Measurements from ENCODE around the gene KCNAB3.

DNA sequence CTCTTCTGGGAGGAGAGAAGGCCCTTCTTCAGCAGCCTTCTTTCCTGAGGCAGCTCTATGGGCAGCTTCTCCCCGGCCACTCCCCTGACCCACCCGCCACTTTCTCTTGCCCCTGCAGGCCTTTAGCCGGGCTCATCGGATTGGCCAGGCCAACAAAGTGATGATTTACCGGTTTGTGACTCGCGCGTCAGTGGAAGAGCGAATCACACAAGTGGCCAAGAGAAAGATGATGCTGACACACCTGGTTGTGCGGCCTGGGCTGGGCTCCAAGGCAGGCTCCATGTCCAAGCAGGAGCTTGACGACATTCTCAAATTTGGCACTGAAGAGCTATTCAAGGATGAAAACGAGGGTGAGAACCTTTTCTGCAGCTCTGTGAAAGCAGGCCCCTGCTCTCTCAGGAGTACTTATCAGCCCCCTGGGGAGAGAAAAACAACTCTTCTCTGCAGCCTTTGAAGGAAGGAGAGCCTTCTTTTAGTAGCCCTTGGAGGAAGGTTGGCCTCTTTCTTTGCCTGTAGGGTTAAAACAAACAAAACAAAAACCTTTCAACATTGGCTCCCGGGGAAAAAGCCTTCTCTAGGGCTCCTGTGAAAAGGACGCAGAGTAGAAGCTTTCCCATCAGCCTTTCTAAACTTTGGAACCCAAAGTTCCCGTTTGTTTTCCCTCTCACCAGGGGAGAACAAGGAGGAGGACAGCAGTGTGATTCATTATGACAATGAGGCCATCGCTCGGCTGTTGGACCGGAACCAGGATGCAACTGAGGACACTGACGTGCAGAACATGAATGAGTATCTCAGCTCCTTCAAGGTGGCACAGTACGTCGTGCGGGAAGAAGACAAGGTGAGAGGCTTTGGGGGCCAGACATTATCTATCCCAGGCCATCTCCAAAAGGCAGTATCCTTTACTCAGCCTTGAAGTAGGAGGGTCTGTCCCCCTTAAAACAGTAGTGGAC lies 26.2 kb downstream of the KCNAB3 start:
- TF ChIP-seq, protein P1, sequence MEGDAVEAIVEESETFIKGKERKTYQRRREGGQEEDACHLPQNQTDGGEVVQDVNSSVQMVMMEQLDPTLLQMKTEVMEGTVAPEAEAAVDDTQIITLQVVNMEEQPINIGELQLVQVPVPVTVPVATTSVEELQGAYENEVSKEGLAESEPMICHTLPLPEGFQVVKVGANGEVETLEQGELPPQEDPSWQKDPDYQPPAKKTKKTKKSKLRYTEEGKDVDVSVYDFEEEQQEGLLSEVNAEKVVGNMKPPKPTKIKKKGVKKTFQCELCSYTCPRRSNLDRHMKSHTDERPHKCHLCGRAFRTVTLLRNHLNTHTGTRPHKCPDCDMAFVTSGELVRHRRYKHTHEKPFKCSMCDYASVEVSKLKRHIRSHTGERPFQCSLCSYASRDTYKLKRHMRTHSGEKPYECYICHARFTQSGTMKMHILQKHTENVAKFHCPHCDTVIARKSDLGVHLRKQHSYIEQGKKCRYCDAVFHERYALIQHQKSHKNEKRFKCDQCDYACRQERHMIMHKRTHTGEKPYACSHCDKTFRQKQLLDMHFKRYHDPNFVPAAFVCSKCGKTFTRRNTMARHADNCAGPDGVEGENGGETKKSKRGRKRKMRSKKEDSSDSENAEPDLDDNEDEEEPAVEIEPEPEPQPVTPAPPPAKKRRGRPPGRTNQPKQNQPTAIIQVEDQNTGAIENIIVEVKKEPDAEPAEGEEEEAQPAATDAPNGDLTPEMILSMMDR (IDR thresholded peaks at IDR 0.05), result no peak
- TF ChIP-seq POLR2A (IDR thresholded peaks at IDR 0.05), result no peak
